HG02840 (cell line): ENCODE measurements around the gene TAF3.
"Not testable (repeated sequence)": the region's sequence is repeated elsewhere in the genome, so short reads cannot be mapped to it uniquely, and the experiment has no call there.

Experiments
- ATAC-seq: cut with Tn5 transposase; IDR thresholded peaks from one replicate; pipeline ENCODE4 v1.9.1; 2021; ENCODE audit warnings: mild to moderate bottlenecking, moderate library complexity, moderate number of reproducible peaks; ENCODE audit not compliant: unreplicated experiment, low FRiP score

The TAF3 gene

GRCh38 chr10:7811000-7811399 is 7.3 kb upstream of the TAF3 start:
- ATAC-seq = no peak

GRCh38 chr10:7811743-7812142 is 6.6 kb upstream of the TAF3 start:
- ATAC-seq = not testable (repeated sequence)

- ATAC-seq = no peak
Observed at GRCh38 chr10:7813481-7813880, 4.8 kb upstream of the TAF3 start.

GRCh38 chr10:7817576-7817975 is 729 bp upstream of the TAF3 start:
- ATAC-seq = no peak

GRCh38 chr10:7817984-7818294 is 366 bp upstream of the TAF3 start:
- peak; percentile 19 for ATAC-seq

- peak; percentile 35 for ATAC-seq
Observed at GRCh38 chr10:7819121-7819460, 786 bp downstream of the TAF3 start.

GRCh38 chr10:7824251-7824650 is 5.9 kb downstream of the TAF3 start:
- ATAC-seq = no peak

- ATAC-seq = no peak
Observed at GRCh38 chr10:7826971-7827370, 8.7 kb downstream of the TAF3 start.

GRCh38 chr10:7829289-7829834 is 11.1 kb downstream of the TAF3 start:
- ATAC-seq = no peak

- ATAC-seq = no peak
Observed at GRCh38 chr10:7832060-7832459, 13.8 kb downstream of the TAF3 start.

GRCh38 chr10:7833210-7833609 is 14.9 kb downstream of the TAF3 start:
- ATAC-seq = no peak

GRCh38 chr10:7834262-7834661 is 16.0 kb downstream of the TAF3 start:
- ATAC-seq = no peak

GRCh38 chr10:7836571-7836970 is 18.3 kb downstream of the TAF3 start:
- no peak for ATAC-seq

GRCh38 chr10:7846591-7846990 is 28.3 kb downstream of the TAF3 start:
- no peak for ATAC-seq

- no peak for ATAC-seq
Observed at GRCh38 chr10:7853226-7853842, 35.0 kb downstream of the TAF3 start.

GRCh38 chr10:7853890-7854289 is 35.6 kb downstream of the TAF3 start:
- ATAC-seq = no peak

GRCh38 chr10:7855205-7855604 is 36.9 kb downstream of the TAF3 start:
- ATAC-seq = no peak

GRCh38 chr10:7856678-7857077 is 38.4 kb downstream of the TAF3 start:
- ATAC-seq = no peak

GRCh38 chr10:7857262-7857661 is 39.0 kb downstream of the TAF3 start:
- no peak for ATAC-seq

GRCh38 chr10:7861509-7862120 is 43.3 kb downstream of the TAF3 start:
- no peak for ATAC-seq

- ATAC-seq = no peak
Observed at GRCh38 chr10:7862121-7862514, 43.8 kb downstream of the TAF3 start.

- ATAC-seq = no peak
Observed at GRCh38 chr10:7866176-7866575, 47.9 kb downstream of the TAF3 start.

- ATAC-seq = no peak
Observed at GRCh38 chr10:7872041-7872442, 53.7 kb downstream of the TAF3 start.
